Brain microvascular endothelial cell (primary cell): ENCODE results near the gene CDH23.

Experiments
- DNase-seq: peaks from one replicate; pipeline ENCODE4 v3.0.0-alpha.2; 2020
- H3K27ac ChIP-seq: fragments of 250-450 bp; sonication (Bioruptor Pico); 2 replicates; pipeline ENCODE4 v1.5.1; 2020; ENCODE audit warnings: mild to moderate bottlenecking, moderate library complexity
- H3K27me3 ChIP-seq: fragments of 250-450 bp; sonication (Bioruptor Pico); replicated peaks from 2 replicates; pipeline ENCODE4 v1.5.1; 2020; ENCODE audit warnings: mild to moderate bottlenecking
- H3K36me3 ChIP-seq: fragments of 250-450 bp; sonication (Bioruptor Pico); replicated peaks from 2 replicates; pipeline ENCODE4 v1.5.1; 2020; ENCODE audit warnings: mild to moderate bottlenecking
- H3K4me3 ChIP-seq: 2 replicates; pipeline ENCODE4 v1.5.1; 2011; ENCODE audit warnings: low read depth, mild to moderate bottlenecking, control low read depth, low read length, moderate library complexity
- CTCF ChIP-seq: IDR thresholded peaks from 2 replicates; pipeline ENCODE4 v1.5.1; 2011; ENCODE audit warnings: low read depth, mild to moderate bottlenecking, moderate library complexity, low read length, control low read depth, inconsistent platforms; ENCODE audit errors: missing control alignments
- in situ Hi-C: cut with HindIII; loops from 2 replicates; pipeline ENCODE4 v1.10.0; 2017; ENCODE audit warnings: low sequenced_read_pairs, low pct_ligation_motif_present

Gene CDH23

GRCh38 chr10:71611131-71611530, 214.4 kb downstream of the CDH23 start:
- DNase-seq: no peak
- in situ Hi-C loops: no loop called here
- Histone ChIP-seq H3K4me3 (no peak overlapping the region), H3K36me3 (no peaks in the 10 kb centered on the region), H3K27me3 (no peaks in the 10 kb centered on the region), H3K27ac (no peak overlapping the region)
- no peak for TF ChIP-seq CTCF

GRCh38 chr10:71611709-71612422, 215.1 kb downstream of the CDH23 start:
- Histone ChIP-seq H3K27ac (no peak overlapping the region), H3K4me3 (no peak overlapping the region), H3K36me3 (no peaks in the 10 kb centered on the region), H3K27me3 (no peaks in the 10 kb centered on the region)
- in situ Hi-C loops: no loop called here
- TF ChIP-seq CTCF: no peak
- DNase-seq: no peak

GRCh38 chr10:71613261-71613777, 216.6 kb downstream of the CDH23 start:
- in situ Hi-C loops: no loop called here
- no peaks in the 10 kb centered on the region for H3K36me3 ChIP-seq
- no peak overlapping the region for H3K4me3 ChIP-seq
- no peak for TF ChIP-seq CTCF
- DNase-seq: no peak
- no peaks in the 10 kb centered on the region for H3K27me3 ChIP-seq
- no peak overlapping the region for H3K27ac ChIP-seq

GRCh38 chr10:71613877-71614276, 217.2 kb downstream of the CDH23 start:
- H3K36me3 ChIP-seq: no peaks in the 10 kb centered on the region
- H3K27ac ChIP-seq: no peak overlapping the region
- DNase-seq: no peak
- no peak overlapping the region for H3K4me3 ChIP-seq
- in situ Hi-C loops: no loop called here
- TF ChIP-seq CTCF: no peak
- H3K27me3 ChIP-seq: no peaks in the 10 kb centered on the region

- no peak overlapping the region for H3K27ac ChIP-seq
- H3K4me3 ChIP-seq: no peak overlapping the region
- no peaks in the 10 kb centered on the region for H3K27me3 ChIP-seq
- in situ Hi-C loops: no loop called here
- DNase-seq: no peak
- no peaks in the 10 kb centered on the region for H3K36me3 ChIP-seq
- TF ChIP-seq CTCF: no peak
Measured at GRCh38 chr10:71614946-71615345, 218.2 kb downstream of the CDH23 start.
